ENCODE results near the gene CCDC201.
"Not testable (repeated sequence)": the region's sequence is repeated elsewhere in the genome, so short reads cannot be mapped to it uniquely, and the experiment has no call there.

Gene CCDC201

GRCh38 chr7:45813771-45814170 is 59.1 kb downstream of the CCDC201 start:
- not testable (repeated sequence) for DNase-seq

GRCh38 chr7:45812946-45813345 is 59.9 kb downstream of the CCDC201 start:
- no peak for DNase-seq

- not testable (repeated sequence) for DNase-seq
Measured at GRCh38 chr7:45811652-45812234, 61.1 kb downstream of the CCDC201 start.

GRCh38 chr7:45810451-45811005 is 62.4 kb downstream of the CCDC201 start:
- not testable (repeated sequence) for DNase-seq

Measured in COR-L47 (cell line).